ENCODE measurements around the gene ACTL7A.
"Not testable (repeated sequence)": the region's sequence is repeated elsewhere in the genome, so short reads cannot be mapped to it uniquely, and the experiment has no call there.

The ACTL7A gene

DNA sequence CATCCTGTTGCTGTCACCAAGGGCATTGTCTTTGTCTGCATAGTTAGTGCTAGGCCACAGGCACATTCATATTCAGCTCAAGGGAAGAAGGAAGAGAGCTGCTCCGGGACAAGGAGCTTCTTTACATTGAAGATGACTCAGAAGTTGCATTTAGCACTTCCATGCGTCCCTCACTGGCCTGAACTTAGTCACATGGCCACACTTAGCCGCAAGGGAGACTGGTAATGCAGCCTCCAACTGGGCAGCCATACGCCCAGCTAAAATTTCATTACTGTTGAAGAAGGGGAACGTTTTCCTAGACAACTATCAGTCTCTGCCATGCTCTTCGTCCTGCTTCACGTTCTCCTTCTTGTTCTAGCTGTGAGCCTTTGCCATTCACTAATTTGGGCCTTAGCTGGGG, 26.2 kb upstream of the ACTL7A start:
- no peak overlapping the region for H3K27ac ChIP-seq (ENCODE audit: low read length)

DNA sequence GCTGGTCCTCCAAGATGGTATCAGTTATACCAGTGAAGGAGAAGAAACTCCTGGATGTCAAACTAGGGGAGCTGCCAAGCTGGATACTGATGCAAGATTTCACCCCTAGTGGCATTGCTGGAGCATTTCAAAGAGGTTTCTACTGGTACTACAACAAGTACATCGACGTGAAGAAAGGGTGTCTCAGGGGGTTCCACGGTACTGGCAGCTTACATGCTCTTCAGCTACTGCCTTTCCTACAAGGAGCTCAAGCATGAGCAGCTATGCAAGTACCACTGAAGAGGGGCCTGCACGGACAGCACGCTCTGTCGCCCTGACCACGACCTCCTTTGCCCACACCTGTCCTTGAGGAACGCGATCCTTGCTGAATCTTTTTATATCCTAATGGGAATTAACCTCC, 25.7 kb upstream of the ACTL7A start:
- DNase-seq (ENCODE audit: low read depth, low spot score), result no peak
- Histone ChIP-seq H3K4me1 (ENCODE audit: control insufficient read depth, insufficient read depth, low read length) (peaks cover 2% of the 10 kb centered on the region), H3K27me3 (ENCODE audit: control insufficient read depth, insufficient read depth, low read length) (no peaks in the 10 kb centered on the region), H3K27ac (ENCODE audit: low read length) (no peak overlapping the region), H3K9me3 (ENCODE audit: control insufficient read depth, insufficient read depth, low read length) (no peaks in the 10 kb centered on the region), H3K36me3 (ENCODE audit: control insufficient read depth, insufficient read depth, low read length) (no peaks in the 10 kb centered on the region), H3K4me3 (ENCODE audit: low read length) (no peak overlapping the region)
- no CpG with 5 or more reads among the region's 9 CpGs for WGBS (ENCODE audit: insufficient coverage, insufficient read length)

More for the DNA sequence above, 26.2 kb upstream of the ACTL7A start:
- no peaks in the 10 kb centered on the region for H3K9me3 ChIP-seq (ENCODE audit: control insufficient read depth, insufficient read depth, low read length)
- DNase-seq (ENCODE audit: low read depth, low spot score), result no peak
- H3K4me1 ChIP-seq (ENCODE audit: control insufficient read depth, insufficient read depth, low read length), result peaks cover 2% of the 10 kb centered on the region
- H3K4me3 ChIP-seq (ENCODE audit: low read length), result no peak overlapping the region
- no CpG with 5 or more reads among the region's 7 CpGs for WGBS (ENCODE audit: insufficient coverage, insufficient read length)
- no peaks in the 10 kb centered on the region for H3K36me3 ChIP-seq (ENCODE audit: control insufficient read depth, insufficient read depth, low read length)
- no peaks in the 10 kb centered on the region for H3K27me3 ChIP-seq (ENCODE audit: control insufficient read depth, insufficient read depth, low read length)

DNA sequence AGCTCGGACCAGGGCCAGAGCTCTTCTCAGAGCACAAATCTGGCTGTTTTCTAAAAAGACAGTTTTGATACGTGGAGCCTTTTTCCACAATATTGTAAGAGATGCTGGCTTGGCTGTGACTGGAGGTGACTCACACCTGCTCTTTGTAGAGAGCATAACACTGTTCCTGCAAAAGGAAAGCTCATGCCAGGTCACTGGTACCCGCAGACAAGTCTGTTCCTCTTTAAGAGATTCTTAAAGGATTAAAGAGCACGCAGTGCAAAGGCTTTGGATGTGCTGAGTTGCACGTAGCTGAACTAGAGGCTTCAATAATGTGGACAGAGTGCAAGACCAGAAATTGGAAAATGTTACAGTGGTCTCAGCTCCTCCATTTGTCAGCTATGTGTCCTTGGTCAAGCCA, 25.3 kb upstream of the ACTL7A start:
- Histone ChIP-seq H3K4me1 (ENCODE audit: control insufficient read depth, insufficient read depth, low read length) (peaks cover 2% of the 10 kb centered on the region), H3K4me3 (ENCODE audit: low read length) (no peak overlapping the region), H3K36me3 (ENCODE audit: control insufficient read depth, insufficient read depth, low read length) (no peaks in the 10 kb centered on the region), H3K9me3 (ENCODE audit: control insufficient read depth, insufficient read depth, low read length) (no peaks in the 10 kb centered on the region), H3K27ac (ENCODE audit: low read length) (no peak overlapping the region), H3K27me3 (ENCODE audit: control insufficient read depth, insufficient read depth, low read length) (no peaks in the 10 kb centered on the region)
- DNase-seq (ENCODE audit: low read depth, low spot score), result no peak
- no CpG with 5 or more reads among the region's 5 CpGs for WGBS (ENCODE audit: insufficient coverage, insufficient read length)

DNA sequence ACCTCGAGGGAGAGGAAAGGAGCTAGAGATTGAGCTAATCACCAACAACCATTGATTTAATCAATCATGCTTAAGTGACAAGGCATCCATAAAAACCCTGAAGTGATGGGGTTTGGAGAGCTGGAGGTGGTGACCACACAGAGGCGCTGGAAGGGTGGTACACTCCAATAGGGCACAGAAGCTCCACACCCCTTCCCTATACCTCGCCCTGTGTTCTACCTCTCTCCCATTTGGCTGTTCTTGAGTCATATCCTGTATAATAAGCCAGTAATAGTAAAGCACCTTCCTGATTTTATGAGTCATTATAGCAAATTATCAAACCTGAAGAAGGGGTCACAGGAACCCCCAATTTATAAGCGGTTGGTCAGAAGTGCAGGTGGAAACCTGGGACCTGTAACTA, 24.5 kb upstream of the ACTL7A start:
- no peaks in the 10 kb centered on the region for H3K36me3 ChIP-seq (ENCODE audit: control insufficient read depth, insufficient read depth, low read length)
- no CpG with 5 or more reads among the region's 4 CpGs for WGBS (ENCODE audit: insufficient coverage, insufficient read length)
- no peaks in the 10 kb centered on the region for H3K27me3 ChIP-seq (ENCODE audit: control insufficient read depth, insufficient read depth, low read length)
- no peaks in the 10 kb centered on the region for H3K9me3 ChIP-seq (ENCODE audit: control insufficient read depth, insufficient read depth, low read length)
- H3K4me1 ChIP-seq (ENCODE audit: control insufficient read depth, insufficient read depth, low read length), result peaks cover 2% of the 10 kb centered on the region
- H3K27ac ChIP-seq (ENCODE audit: low read length), result no peak overlapping the region
- H3K4me3 ChIP-seq (ENCODE audit: low read length), result no peak overlapping the region
- no peak for DNase-seq (ENCODE audit: low read depth, low spot score)

DNA sequence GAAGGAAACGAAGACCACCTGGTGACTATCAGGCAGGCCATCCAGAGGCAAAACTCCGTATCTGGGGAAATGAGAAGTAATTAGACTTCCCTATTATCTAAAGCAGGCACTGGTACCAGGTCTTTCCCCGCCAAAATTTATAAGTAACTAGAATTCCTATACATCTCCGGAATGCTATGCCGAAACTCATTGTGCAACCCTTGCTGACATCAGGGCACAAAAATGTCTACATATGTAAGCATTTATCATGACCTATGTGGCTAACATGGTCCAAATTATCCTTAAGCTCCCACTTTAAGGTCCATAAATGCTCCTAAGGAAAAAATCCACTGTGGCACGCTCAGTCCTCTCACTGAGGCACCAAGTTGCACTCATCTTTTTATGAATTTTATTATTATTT, 24.0 kb upstream of the ACTL7A start:
- H3K4me1 ChIP-seq (ENCODE audit: control insufficient read depth, insufficient read depth, low read length), result peaks cover 2% of the 10 kb centered on the region
- no CpG with 5 or more reads among the region's 6 CpGs for WGBS (ENCODE audit: insufficient coverage, insufficient read length)
- no peak overlapping the region for H3K4me3 ChIP-seq (ENCODE audit: low read length)
- H3K27me3 ChIP-seq (ENCODE audit: control insufficient read depth, insufficient read depth, low read length), result no peaks in the 10 kb centered on the region
- H3K9me3 ChIP-seq (ENCODE audit: control insufficient read depth, insufficient read depth, low read length), result no peaks in the 10 kb centered on the region
- H3K36me3 ChIP-seq (ENCODE audit: control insufficient read depth, insufficient read depth, low read length), result no peaks in the 10 kb centered on the region
- DNase-seq (ENCODE audit: low read depth, low spot score), result no peak
- H3K27ac ChIP-seq (ENCODE audit: low read length), result no peak overlapping the region

- H3K4me1 ChIP-seq (ENCODE audit: control insufficient read depth, insufficient read depth, low read length); H3K36me3 ChIP-seq (ENCODE audit: control insufficient read depth, insufficient read depth, low read length); H3K27ac ChIP-seq (ENCODE audit: low read length); DNase-seq (ENCODE audit: low read depth, low spot score); H3K27me3 ChIP-seq (ENCODE audit: control insufficient read depth, insufficient read depth, low read length); H3K9me3 ChIP-seq (ENCODE audit: control insufficient read depth, insufficient read depth, low read length); H3K4me3 ChIP-seq (ENCODE audit: low read length): not testable (repeated sequence)
- no CpG with 5 or more reads among the region's 5 CpGs for WGBS (ENCODE audit: insufficient coverage, insufficient read length)
These were observed 22.5 kb upstream of the ACTL7A start for GRCh38 chr9:108839561-108839960.

DNA sequence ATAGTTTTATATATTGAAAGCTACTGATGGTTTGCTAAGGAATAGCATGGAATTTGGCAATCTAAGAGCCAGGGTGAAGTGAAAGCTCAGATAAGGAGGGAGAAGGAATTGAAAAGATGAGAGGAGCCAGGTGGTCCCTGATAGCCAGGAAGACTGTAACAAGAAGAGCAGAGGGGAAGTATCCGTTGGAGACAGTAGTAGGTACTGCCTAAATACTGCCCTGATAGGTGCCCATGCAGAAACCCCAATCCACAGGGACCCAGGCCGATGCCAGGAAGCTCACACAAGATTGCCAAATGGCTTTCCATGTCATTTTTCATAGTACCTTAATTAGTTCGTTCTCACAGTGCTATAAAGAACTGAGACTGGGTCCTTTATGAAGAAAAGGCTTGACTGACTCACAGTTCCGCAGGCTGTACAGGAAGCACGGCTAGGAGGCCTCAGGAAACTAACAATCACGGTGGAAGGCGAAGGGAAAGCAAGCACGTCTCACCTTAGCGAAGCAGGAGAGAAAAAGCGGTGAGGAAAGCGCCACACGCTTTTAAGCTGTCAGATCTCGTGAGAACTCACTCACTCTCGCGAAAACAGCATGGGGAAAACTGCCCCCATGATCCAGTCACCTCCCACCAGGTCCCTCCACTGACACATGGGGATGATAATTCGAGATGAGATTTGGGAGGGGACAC, 19.3 kb upstream of the ACTL7A start:
- Histone ChIP-seq H3K9me3 (ENCODE audit: control insufficient read depth, insufficient read depth, low read length) (no peaks in the 10 kb centered on the region), H3K27ac (ENCODE audit: low read length) (no peak overlapping the region)
- DNase-seq (ENCODE audit: low read depth, low spot score), result no peak

DNA sequence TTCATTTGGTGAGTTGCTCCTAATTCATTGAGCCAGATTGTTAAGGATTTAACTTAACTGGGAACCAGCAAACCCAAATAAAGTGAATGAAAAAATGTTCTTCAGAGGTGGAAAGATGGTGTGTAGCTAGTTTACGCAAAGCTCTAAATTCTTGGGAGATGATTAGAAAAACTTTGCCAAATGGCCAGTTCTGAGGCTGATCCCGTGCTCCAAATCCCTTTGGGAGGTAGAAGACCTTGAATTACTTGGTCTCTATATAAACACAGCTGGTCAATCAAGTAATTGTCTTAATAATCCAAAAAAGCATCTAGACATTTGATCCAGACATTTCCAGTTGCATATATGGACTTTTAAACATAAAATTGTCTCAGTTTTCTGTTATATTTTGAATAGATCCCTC, 17.7 kb upstream of the ACTL7A start:
- no peak for DNase-seq (ENCODE audit: low read depth, low spot score)

More for the DNA sequence above, 19.3 kb upstream of the ACTL7A start:
- no CpG with 5 or more reads among the region's 16 CpGs for WGBS (ENCODE audit: insufficient coverage, insufficient read length)
- no peaks in the 10 kb centered on the region for H3K36me3 ChIP-seq (ENCODE audit: control insufficient read depth, insufficient read depth, low read length)
- no peaks in the 10 kb centered on the region for H3K27me3 ChIP-seq (ENCODE audit: control insufficient read depth, insufficient read depth, low read length)
- H3K4me3 ChIP-seq (ENCODE audit: low read length), result no peak overlapping the region
- H3K4me1 ChIP-seq (ENCODE audit: control insufficient read depth, insufficient read depth, low read length), result no peaks in the 10 kb centered on the region

DNA sequence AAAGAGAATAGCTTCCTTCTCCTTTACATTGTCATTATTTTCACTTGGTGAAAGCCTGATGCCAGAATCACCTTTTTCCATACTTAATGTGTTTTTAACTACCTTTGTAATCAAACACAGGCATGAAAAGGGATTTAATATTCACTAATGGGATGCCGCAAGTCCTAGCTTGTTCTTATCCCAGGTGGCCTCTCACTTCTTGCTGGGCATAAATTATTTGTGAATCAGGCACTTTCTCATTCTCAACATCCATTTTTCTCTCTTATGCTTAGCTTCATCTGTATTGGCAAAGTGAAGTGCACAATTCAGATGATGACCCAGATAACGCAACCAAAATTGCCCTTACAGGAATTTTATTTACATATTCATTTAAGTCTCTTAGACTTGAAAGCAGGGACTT, 17.2 kb upstream of the ACTL7A start:
- no peak overlapping the region for H3K4me3 ChIP-seq (ENCODE audit: low read length)
- no CpG with 5 or more reads among the region's 2 CpGs for WGBS (ENCODE audit: insufficient coverage, insufficient read length)
- no peaks in the 10 kb centered on the region for H3K36me3 ChIP-seq (ENCODE audit: control insufficient read depth, insufficient read depth, low read length)
- DNase-seq (ENCODE audit: low read depth, low spot score), result no peak
- no peak overlapping the region for H3K27ac ChIP-seq (ENCODE audit: low read length)
- H3K4me1 ChIP-seq (ENCODE audit: control insufficient read depth, insufficient read depth, low read length), result no peaks in the 10 kb centered on the region
- H3K27me3 ChIP-seq (ENCODE audit: control insufficient read depth, insufficient read depth, low read length), result no peaks in the 10 kb centered on the region
- H3K9me3 ChIP-seq (ENCODE audit: control insufficient read depth, insufficient read depth, low read length), result no peaks in the 10 kb centered on the region

More for the DNA sequence above, 17.7 kb upstream of the ACTL7A start:
- Histone ChIP-seq H3K4me1 (ENCODE audit: control insufficient read depth, insufficient read depth, low read length) (no peaks in the 10 kb centered on the region), H3K27ac (ENCODE audit: low read length) (no peak overlapping the region), H3K4me3 (ENCODE audit: low read length) (no peak overlapping the region), H3K36me3 (ENCODE audit: control insufficient read depth, insufficient read depth, low read length) (no peaks in the 10 kb centered on the region), H3K9me3 (ENCODE audit: control insufficient read depth, insufficient read depth, low read length) (no peaks in the 10 kb centered on the region), H3K27me3 (ENCODE audit: control insufficient read depth, insufficient read depth, low read length) (no peaks in the 10 kb centered on the region)
- no CpG with 5 or more reads among the region's 2 CpGs for WGBS (ENCODE audit: insufficient coverage, insufficient read length)

DNA sequence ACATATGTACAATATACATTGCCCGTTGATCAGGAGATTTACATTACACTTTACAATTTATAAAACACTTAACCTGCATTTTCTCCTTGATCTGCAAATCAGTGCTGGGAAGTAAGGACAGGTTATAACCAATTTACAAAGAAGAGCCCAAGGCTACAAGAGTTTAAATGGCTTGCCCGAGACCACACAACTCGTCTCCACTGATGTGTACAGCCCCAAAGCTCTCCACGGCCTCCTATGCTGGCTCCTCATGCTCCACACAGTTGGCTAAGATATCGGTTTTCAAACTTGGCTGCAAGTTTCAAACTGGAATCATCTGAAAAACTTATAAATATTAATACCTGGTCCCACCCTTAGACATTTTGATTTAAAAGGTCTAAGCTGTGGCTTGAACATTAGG, 16.6 kb upstream of the ACTL7A start:
- no CpG with 5 or more reads among the region's 5 CpGs for WGBS (ENCODE audit: insufficient coverage, insufficient read length)
- H3K27ac ChIP-seq (ENCODE audit: low read length), result no peak overlapping the region
- H3K4me1 ChIP-seq (ENCODE audit: control insufficient read depth, insufficient read depth, low read length), result no peaks in the 10 kb centered on the region
- H3K9me3 ChIP-seq (ENCODE audit: control insufficient read depth, insufficient read depth, low read length), result no peaks in the 10 kb centered on the region
- H3K27me3 ChIP-seq (ENCODE audit: control insufficient read depth, insufficient read depth, low read length), result no peaks in the 10 kb centered on the region
- H3K4me3 ChIP-seq (ENCODE audit: low read length), result no peak overlapping the region
- DNase-seq (ENCODE audit: low read depth, low spot score), result no peak
- H3K36me3 ChIP-seq (ENCODE audit: control insufficient read depth, insufficient read depth, low read length), result no peaks in the 10 kb centered on the region

DNA sequence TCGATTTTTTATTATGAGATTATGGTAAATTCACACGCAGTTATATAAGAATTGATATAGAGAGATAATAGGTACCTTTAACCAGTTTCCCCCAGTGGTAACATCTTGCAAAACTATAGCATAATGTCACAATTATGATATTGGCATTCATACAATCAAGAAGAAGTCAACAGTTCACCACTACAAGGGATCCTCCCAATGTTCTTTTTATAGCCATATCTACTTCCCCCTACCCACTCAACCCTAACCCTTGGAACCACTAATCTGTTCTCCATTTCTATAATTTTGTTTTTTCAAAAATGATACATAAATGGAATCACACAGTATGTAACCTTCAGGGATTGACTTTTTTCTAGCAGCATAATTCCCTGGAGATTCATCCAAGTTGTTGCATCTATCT, 16.1 kb upstream of the ACTL7A start:
- Histone ChIP-seq H3K27ac (ENCODE audit: low read length) (no peak overlapping the region), H3K4me1 (ENCODE audit: control insufficient read depth, insufficient read depth, low read length) (no peaks in the 10 kb centered on the region), H3K27me3 (ENCODE audit: control insufficient read depth, insufficient read depth, low read length) (no peaks in the 10 kb centered on the region), H3K9me3 (ENCODE audit: control insufficient read depth, insufficient read depth, low read length) (no peaks in the 10 kb centered on the region), H3K36me3 (ENCODE audit: control insufficient read depth, insufficient read depth, low read length) (no peaks in the 10 kb centered on the region), H3K4me3 (ENCODE audit: low read length) (no peak overlapping the region)
- no peak for DNase-seq (ENCODE audit: low read depth, low spot score)
- 100% methylated on average over 1 of the region's 2 CpGs for WGBS (ENCODE audit: insufficient coverage, insufficient read length)

Data from iPS DF 6.9 (cell line).